ENCODE data around the gene GPR137C. TPM values are rescaled to one million over a fixed set of nuclear protein-coding genes. Genes with fewer than 3 reads are reported as not detected.
A peak's percentile ranks its signal among the peaks of the same experiment; 100 is the strongest.

The GPR137C gene, protein sequence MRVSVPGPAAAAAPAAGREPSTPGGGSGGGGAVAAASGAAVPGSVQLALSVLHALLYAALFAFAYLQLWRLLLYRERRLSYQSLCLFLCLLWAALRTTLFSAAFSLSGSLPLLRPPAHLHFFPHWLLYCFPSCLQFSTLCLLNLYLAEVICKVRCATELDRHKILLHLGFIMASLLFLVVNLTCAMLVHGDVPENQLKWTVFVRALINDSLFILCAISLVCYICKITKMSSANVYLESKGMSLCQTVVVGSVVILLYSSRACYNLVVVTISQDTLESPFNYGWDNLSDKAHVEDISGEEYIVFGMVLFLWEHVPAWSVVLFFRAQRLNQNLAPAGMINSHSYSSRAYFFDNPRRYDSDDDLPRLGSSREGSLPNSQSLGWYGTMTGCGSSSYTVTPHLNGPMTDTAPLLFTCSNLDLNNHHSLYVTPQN
- total RNA-seq (1.8 and 2.5 TPM in 2 replicates), polyA plus RNA-seq (1.3 and 1.7 TPM in 2 replicates)

DNA sequence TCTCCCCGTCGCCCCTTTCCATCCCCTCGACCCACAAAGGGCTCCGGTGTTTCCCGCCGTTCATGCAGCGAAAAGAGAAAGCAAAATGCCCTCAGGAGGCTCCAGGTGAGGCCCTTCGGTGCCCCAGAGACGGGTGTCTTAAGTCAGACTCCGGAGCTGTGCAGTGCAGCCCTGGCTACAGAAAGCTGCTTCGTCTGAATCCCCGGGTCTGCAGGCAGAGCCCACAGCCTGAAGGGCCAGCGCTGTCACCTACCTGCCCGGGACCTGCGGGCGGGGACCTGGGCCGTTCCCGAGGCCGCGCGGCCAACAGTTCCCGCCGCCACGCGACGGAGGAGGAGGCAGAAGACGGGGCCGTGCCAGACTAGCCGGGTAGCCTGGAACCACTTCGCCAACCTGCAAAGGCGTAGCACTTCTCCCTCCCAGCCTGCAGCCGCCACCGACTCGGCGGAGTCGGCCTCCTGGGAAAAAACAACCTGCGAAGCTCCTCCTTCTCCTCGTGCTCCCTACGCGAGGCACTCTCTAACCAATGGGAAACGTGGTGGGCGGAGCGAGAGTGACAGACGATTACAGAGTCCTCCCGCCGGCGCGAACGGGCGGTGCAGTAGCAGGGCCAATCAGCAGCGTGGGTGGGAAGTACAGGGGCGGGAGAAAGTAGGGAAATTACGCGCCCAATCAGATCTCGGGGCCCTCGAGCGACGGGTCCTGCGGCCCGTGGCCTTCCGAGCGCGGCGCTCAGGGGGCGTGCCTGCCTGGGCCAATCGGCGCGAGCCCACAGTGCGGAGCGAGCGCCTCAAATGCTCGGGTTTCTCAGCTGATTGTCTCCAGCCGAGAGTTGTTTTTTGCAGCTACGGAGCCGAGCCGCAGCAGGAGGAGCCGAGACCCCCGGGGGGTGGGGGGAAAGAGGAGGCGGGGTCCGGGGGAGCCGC is at the start of gene GPR137C, which contains the start of gene TXNDC16:
Gene GPR137C, plus strand, starts transcription at position 774 of the 926 bp plus-strand sequence. CDS start 312 bp downstream, outside the sequence.
Gene TXNDC16, minus strand, starts transcription at position 443 of the 926 bp plus-strand sequence. CDS start 8,948 bp downstream, outside the sequence.
- Histone ChIP-seq H3K4me2 (peak within 1 kb of the TSS; percentile 95), H3K9me2 (replicated peaks; ENCODE audit: insufficient read depth) (no peaks in the 10 kb centered on the region), H3K4me1 (ENCODE audit: insufficient read depth) (peaks cover 6% of the 10 kb centered on the region), H3K27me3 (no peaks in the 10 kb centered on the region), H3K4me3 (peak within 1 kb of the TSS; percentile 78), H3K79me2 (peaks cover 27% of the 10 kb centered on the region), H2AFZ (peak within 1 kb of the TSS; percentile 90), H3K27ac (peak within 1 kb of the TSS; percentile 67), H3K36me3 (replicated peaks; ENCODE audit: insufficient read depth, low read depth) (no peaks in the 10 kb centered on the region), H4K20me1 (ENCODE audit: insufficient read depth, poor library complexity, severe bottlenecking) (no peaks in the 10 kb centered on the region), H3K9me3 (ENCODE audit: low read depth) (no peaks in the 10 kb centered on the region)
- TF ChIP-seq CTCF (IDR thresholded peaks at IDR 0.05; ENCODE audit: poor library complexity) (no peak), EZH2phosphoT487 (IDR thresholded peaks at IDR 0.05; ENCODE audit: low read depth, severe bottlenecking, unreplicated experiment) (no peak), EZH2 (IDR thresholded peaks at IDR 0.05; ENCODE audit: borderline replicate concordance) (no peak)
- DNase-seq (ENCODE audit: low spot score): peak; percentile 100
- under 1% methylated on average over 75 of the region's 81 CpGs for WGBS (ENCODE audit: low lambda C conversion rate, missing lambda C conversion rate)

DNA sequence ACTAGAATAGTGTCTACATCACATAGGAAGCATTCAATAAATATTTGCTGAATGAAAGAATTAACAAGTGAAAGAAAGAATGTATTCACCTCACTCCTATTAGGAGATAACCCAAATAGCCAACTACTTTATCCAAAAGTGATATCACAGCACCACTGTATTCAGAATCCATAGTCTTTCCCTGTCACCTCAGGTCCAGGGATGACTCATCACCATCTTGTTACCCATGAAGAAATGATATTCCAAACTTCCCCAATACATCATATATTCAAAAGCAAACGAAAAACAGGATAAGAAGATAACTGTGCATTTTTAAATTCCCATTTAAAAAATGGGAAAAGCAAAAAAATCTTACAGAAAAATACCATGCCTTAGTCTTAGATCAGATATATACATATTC is 39.4 kb upstream of the GPR137C start:
- no peak overlapping the region for H2AFZ ChIP-seq
- no peaks in the 10 kb centered on the region for H3K9me3 ChIP-seq (ENCODE audit: low read depth)
- 84% methylated on average over 1 of the region's 1 CpG for WGBS (ENCODE audit: low lambda C conversion rate, missing lambda C conversion rate)
- H3K4me3 ChIP-seq: no peak overlapping the region
- no peaks in the 10 kb centered on the region for H3K79me2 ChIP-seq
- peaks cover 5% of the 10 kb centered on the region for H3K4me1 ChIP-seq (ENCODE audit: insufficient read depth)
- no peaks in the 10 kb centered on the region for H3K27me3 ChIP-seq
- no peak for DNase-seq (ENCODE audit: low spot score)
- no peaks in the 10 kb centered on the region for H4K20me1 ChIP-seq (ENCODE audit: insufficient read depth, poor library complexity, severe bottlenecking)
- no peak overlapping the region for H3K4me2 ChIP-seq
- H3K36me3 ChIP-seq (replicated peaks; ENCODE audit: insufficient read depth, low read depth): no peaks in the 10 kb centered on the region
- no peak for TF ChIP-seq CTCF (IDR thresholded peaks at IDR 0.05; ENCODE audit: poor library complexity)
- TF ChIP-seq EZH2phosphoT487 (IDR thresholded peaks at IDR 0.05; ENCODE audit: low read depth, severe bottlenecking, unreplicated experiment): no peak
- no peak for TF ChIP-seq EZH2 (IDR thresholded peaks at IDR 0.05; ENCODE audit: borderline replicate concordance)
- H3K27ac ChIP-seq: no peak overlapping the region
- no peaks in the 10 kb centered on the region for H3K9me2 ChIP-seq (replicated peaks; ENCODE audit: insufficient read depth)

- no peaks in the 10 kb centered on the region for H3K79me2 ChIP-seq
- H3K9me2 ChIP-seq (replicated peaks; ENCODE audit: insufficient read depth): no peaks in the 10 kb centered on the region
- no peak for DNase-seq (ENCODE audit: low spot score)
- WGBS (ENCODE audit: low lambda C conversion rate, missing lambda C conversion rate): 72% methylated on average over 4 of the region's 4 CpGs
- no peak overlapping the region for H3K27ac ChIP-seq
- H3K9me3 ChIP-seq (ENCODE audit: low read depth): no peaks in the 10 kb centered on the region
- H3K36me3 ChIP-seq (replicated peaks; ENCODE audit: insufficient read depth, low read depth): no peaks in the 10 kb centered on the region
- no peaks in the 10 kb centered on the region for H3K27me3 ChIP-seq
- H3K4me2 ChIP-seq: no peak overlapping the region
- no peak overlapping the region for H2AFZ ChIP-seq
- H4K20me1 ChIP-seq (ENCODE audit: insufficient read depth, poor library complexity, severe bottlenecking): no peaks in the 10 kb centered on the region
- H3K4me3 ChIP-seq: no peak overlapping the region
- H3K4me1 ChIP-seq (ENCODE audit: insufficient read depth): peaks cover 5% of the 10 kb centered on the region
- TF ChIP-seq CTCF (IDR thresholded peaks at IDR 0.05; ENCODE audit: poor library complexity): no peak
- no peak for TF ChIP-seq EZH2phosphoT487 (IDR thresholded peaks at IDR 0.05; ENCODE audit: low read depth, severe bottlenecking, unreplicated experiment)
- no peak for TF ChIP-seq EZH2 (IDR thresholded peaks at IDR 0.05; ENCODE audit: borderline replicate concordance)
Measured at GRCh38 chr14:52514046-52514811, 38.4 kb upstream of the GPR137C start.

All from hepatocyte (in vitro differentiated cells).